NK-92 treated with Interleukin-12 subunit alpha and Interleukin-12 subunit beta, amount 100 ng/mL, for 24 hours (cell line): Measurements from ENCODE around the gene ABTB2.

Source experiments
- DNase-seq: peaks from one replicate; lab custom pipeline; 2025; lab: John Stamatoyannopoulos, UW

ABTB2 gene

GRCh38 chr11:34105079-34105956, 252.5 kb downstream of the ABTB2 start, which contains the start of gene NAT10:
TSS of gene NAT10 (plus strand) at chr11:34105629. CDS start at chr11:34108226, 2,597 bp downstream.
- DNase-seq: peak; percentile 96

- no peak for DNase-seq
These were observed 253.1 kb downstream of the ABTB2 start for GRCh38 chr11:34104680-34105078.
